Kidney epithelial cell (primary cell): ENCODE results near the gene RPL35A. TPM values are rescaled to one million over a fixed set of nuclear protein-coding genes. Genes with fewer than 3 reads are reported as not detected.
"Not testable (repeated sequence)": the region's sequence is repeated elsewhere in the genome, so short reads cannot be mapped to it uniquely, and the experiment has no call there.

Source experiments
- DNase-seq: peaks from one replicate; pipeline ENCODE4 v3.0.0-alpha.2; 2010; ENCODE audit warnings: low read depth
- H3K27me3 ChIP-seq: 2 replicates; pipeline ENCODE4 v1.6.0; 2011; ENCODE audit warnings: low read length; ENCODE audit not compliant: control insufficient read depth, insufficient read depth
- H3K36me3 ChIP-seq: 2 replicates; pipeline ENCODE4 v1.5.1; 2011; ENCODE audit warnings: low read length; ENCODE audit not compliant: control insufficient read depth, insufficient read depth
- H3K4me3 ChIP-seq: 2 replicates; pipeline ENCODE4 v1.5.1; 2011; ENCODE audit warnings: low read depth, mild to moderate bottlenecking, control low read depth, low read length
- CTCF ChIP-seq: IDR thresholded peaks from 2 replicates; pipeline ENCODE4 v1.5.1; 2011; ENCODE audit warnings: mild to moderate bottlenecking, moderate library complexity, low read length, control low read depth, inconsistent platforms; ENCODE audit not compliant: insufficient read depth, poor library complexity, severe bottlenecking
- total RNA-seq: library from RNA; depleted of rRNA; stranded (reverse); fragments of >200 nt; gene quantifications from 2 replicates; pipeline ENCODE4 v1.2.3, GENCODE V29; 2015

The RPL35A gene
- total RNA-seq, 1 donor from 2014 or later, result 1,140 TPM

DNA sequence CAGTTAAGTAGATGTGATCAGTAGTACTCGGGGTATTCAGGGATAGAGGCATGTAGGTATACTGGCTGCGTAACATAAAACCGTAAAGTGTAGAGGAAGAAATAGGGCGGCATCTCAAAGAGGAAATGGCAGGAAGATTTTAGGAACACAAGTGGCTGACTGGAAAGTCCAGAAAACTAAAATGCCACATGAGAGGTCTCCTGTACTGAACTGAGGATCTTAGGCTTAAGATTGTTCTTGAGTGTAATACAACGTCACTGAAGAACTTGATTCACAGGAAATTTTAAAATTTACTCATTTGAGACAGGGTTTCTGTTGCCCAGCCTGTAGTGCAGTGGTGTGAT, 7.8 kb downstream of the RPL35A start:
- no peak for TF ChIP-seq CTCF
- Histone ChIP-seq H3K4me3 (no peak overlapping the region), H3K27me3 (no peaks in the 10 kb centered on the region), H3K36me3 (peaks cover 2% of the 10 kb centered on the region)
- no peak for DNase-seq

DNA sequence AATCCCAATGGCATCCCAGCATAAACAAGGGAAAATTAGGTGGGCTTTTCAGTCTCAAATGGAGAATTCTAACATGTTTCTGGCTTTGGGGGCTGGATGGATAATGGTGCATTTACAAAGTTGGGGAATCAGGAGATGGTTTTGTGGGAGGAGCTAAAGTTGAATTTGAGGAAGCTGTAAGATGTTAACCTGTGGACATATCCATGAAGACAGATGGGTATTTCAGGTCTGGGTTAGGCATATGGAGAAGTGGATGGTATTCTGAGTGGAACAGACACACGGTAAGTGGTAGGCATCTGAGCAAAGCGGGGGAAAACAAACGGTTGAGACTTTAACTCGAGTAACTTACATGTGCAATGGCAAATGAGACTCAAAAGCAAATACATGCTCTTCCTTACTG, 8.4 kb downstream of the RPL35A start:
- DNase-seq, result no peak
- Histone ChIP-seq H3K36me3 (peaks cover under 1% of the 10 kb centered on the region), H3K4me3 (no peak overlapping the region), H3K27me3 (no peaks in the 10 kb centered on the region)
- TF ChIP-seq CTCF, result no peak

DNA sequence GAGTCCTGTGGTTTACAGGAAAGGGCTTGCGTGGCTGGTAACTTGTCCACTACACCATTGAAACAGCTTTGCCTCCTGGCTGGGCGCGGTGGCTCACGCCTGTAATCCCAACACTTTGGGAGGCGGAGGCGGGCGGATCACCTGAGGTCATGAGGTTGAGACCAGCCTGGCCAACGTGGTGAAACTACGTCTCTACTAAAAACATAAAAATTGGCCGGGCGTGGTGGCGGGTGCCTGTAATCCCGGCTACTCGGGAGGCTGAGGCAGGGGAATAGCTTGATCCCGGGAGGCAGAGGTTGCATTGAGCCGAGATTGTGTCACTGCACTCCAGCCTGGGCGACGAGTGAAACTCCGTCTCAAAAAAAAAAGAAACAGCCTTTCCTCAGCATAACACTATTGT, 8.9 kb downstream of the RPL35A start:
- not testable (repeated sequence) for H3K36me3 ChIP-seq, H3K27me3 ChIP-seq, DNase-seq, H3K4me3 ChIP-seq

DNA sequence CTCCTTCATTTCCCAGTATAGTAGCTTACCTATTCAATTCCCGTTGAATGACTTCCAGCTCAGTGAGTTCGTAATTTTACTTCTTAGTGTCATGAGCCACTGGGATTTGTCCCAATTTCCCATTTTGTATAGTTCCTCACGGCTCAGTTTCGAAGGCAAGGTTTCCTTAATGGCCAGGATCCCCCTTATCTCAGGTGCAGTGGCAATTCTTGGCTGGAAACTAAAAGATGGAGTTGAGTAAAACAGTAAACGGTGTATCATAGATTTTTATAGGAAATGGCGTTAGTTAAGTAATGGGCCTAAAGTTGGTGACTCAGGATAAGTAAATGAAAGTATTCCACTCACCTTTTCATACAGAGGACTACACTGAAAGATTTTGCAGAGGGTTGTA, 9.5 kb downstream of the RPL35A start:
- DNase-seq, result no peak
- H3K36me3 ChIP-seq, result no peaks in the 10 kb centered on the region
- TF ChIP-seq CTCF, result no peak
- peak overlapping the region; percentile 81 for H3K4me3 ChIP-seq
- no peaks in the 10 kb centered on the region for H3K27me3 ChIP-seq

- no peak for TF ChIP-seq CTCF
- H3K36me3 ChIP-seq, result no peaks in the 10 kb centered on the region
- peak; percentile 80 for DNase-seq
- no peaks in the 10 kb centered on the region for H3K27me3 ChIP-seq
- H3K4me3 ChIP-seq, result peak within 1 kb of the TSS; percentile 81
Observed at GRCh38 chr3:197959891-197960693, 10.1 kb downstream of the RPL35A start, which contains the start of gene LMLN. LMLN (plus strand) TSS chr3:197960217; CDS start chr3:197960246, 29 bp downstream.

GRCh38 chr3:197960694-197961581, 10.9 kb downstream of the RPL35A start:
- DNase-seq, result no peak
- H3K36me3 ChIP-seq, result no peaks in the 10 kb centered on the region
- no peaks in the 10 kb centered on the region for H3K27me3 ChIP-seq
- H3K4me3 ChIP-seq, result peak overlapping the region; percentile 81
- no peak for TF ChIP-seq CTCF
